B cell (primary cell): ENCODE data around the gene PGF.

ENCODE experiments used
- CTCF ChIP-seq: fragments of 200-600 bp; IDR thresholded peaks from one replicate; pipeline ENCODE4 v1.8.0; 2022; ENCODE audit warnings: antibody characterized with exemption, mild to moderate bottlenecking
- EZH2 ChIP-seq: IDR thresholded peaks from 2 replicates; pipeline ENCODE4 v1.6.1; 2012; ENCODE audit warnings: borderline replicate concordance, low read depth, mild to moderate bottlenecking, moderate library complexity, low read length; ENCODE audit not compliant: insufficient read depth, poor library complexity, severe bottlenecking

- TF ChIP-seq CTCF, result no peak
- TF ChIP-seq EZH2, result no peak
Measured at GRCh38 chr14:74919421-74920165, 35.8 kb downstream of the PGF start.
